GM10248 (cell line): ENCODE measurements around the gene RIMBP2.

Source experiments
- CTCF ChIA-PET: fragments of 300-600 bp; sonication (Branson Sonifier 250); formaldehyde crosslinking; extraction: SDS; loops from one replicate; lab custom pipeline; 2021; ENCODE audit warnings: antibody characterized with exemption; lab: Yijun Ruan, JAX
- POLR2A ChIA-PET: fragments of 350-650 bp; sonication (Branson Sonifier 250); formaldehyde crosslinking; extraction: SDS; loops from one replicate; lab custom pipeline; 2020; ENCODE audit warnings: antibody characterized with exemption; lab: Yijun Ruan, JAX
- DNase-seq: peaks from one replicate; pipeline ENCODE4 v3.0.0; 2012; ENCODE audit errors: extremely low spot score
- TF ChIP-seq, protein P1 (sequence below): IDR thresholded peaks from 2 replicates; pipeline ENCODE4 v1.5.1; 2012; ENCODE audit warnings: mild to moderate bottlenecking, low read depth; ENCODE audit errors: extremely low read depth, missing control alignments, control extremely low read depth

RIMBP2 gene

DNA sequence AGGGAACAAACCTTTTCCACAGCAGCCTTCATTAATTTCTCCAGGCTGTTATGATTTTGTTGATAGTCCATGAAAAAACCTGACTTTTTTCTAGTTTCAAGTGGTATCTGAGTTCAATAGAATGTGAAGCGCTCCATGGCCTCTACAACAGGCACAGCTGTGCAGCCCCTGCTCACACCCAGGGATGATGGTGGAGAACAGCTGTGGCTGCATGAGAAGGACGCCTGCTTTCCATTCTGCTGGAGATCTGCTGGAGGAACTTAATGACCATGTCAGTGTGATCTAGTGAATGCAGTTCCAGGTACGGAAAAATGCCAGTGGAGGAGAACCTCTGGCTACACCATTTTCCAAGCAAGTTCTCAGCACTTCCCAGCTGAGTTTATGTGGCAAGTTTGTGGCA lies 297.8 kb downstream of the RIMBP2 start:
- CTCF ChIA-PET: no interaction called here
- DNase-seq: no peak
- POLR2A ChIA-PET: no interaction called here

GRCh38 chr12:130414381-130414780 lies 301.7 kb downstream of the RIMBP2 start:
- no peak for DNase-seq
- CTCF ChIA-PET: interaction anchor here (0.8 kb wide), 1 partner anchor 21 kb away, joined by 3 read pairs; no protein-coding TSS in a partner anchor
- TF ChIP-seq, protein P1, sequence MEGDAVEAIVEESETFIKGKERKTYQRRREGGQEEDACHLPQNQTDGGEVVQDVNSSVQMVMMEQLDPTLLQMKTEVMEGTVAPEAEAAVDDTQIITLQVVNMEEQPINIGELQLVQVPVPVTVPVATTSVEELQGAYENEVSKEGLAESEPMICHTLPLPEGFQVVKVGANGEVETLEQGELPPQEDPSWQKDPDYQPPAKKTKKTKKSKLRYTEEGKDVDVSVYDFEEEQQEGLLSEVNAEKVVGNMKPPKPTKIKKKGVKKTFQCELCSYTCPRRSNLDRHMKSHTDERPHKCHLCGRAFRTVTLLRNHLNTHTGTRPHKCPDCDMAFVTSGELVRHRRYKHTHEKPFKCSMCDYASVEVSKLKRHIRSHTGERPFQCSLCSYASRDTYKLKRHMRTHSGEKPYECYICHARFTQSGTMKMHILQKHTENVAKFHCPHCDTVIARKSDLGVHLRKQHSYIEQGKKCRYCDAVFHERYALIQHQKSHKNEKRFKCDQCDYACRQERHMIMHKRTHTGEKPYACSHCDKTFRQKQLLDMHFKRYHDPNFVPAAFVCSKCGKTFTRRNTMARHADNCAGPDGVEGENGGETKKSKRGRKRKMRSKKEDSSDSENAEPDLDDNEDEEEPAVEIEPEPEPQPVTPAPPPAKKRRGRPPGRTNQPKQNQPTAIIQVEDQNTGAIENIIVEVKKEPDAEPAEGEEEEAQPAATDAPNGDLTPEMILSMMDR: no peak
- POLR2A ChIA-PET: no interaction called here

More for the DNA sequence above, 297.8 kb downstream of the RIMBP2 start:
- TF ChIP-seq, protein P1: no peak

GRCh38 chr12:130413909-130414308 lies 302.2 kb downstream of the RIMBP2 start:
- CTCF ChIA-PET: no interaction called here

GRCh38 chr12:130412384-130412783 lies 303.7 kb downstream of the RIMBP2 start:
- CTCF ChIA-PET: no interaction called here
- POLR2A ChIA-PET: no interaction called here
- TF ChIP-seq, protein P1: no peak
- DNase-seq: no peak

More at GRCh38 chr12:130413909-130414308, 302.2 kb downstream of the RIMBP2 start:
- POLR2A ChIA-PET: no interaction called here
- TF ChIP-seq, protein P1: no peak
- DNase-seq: no peak

DNA sequence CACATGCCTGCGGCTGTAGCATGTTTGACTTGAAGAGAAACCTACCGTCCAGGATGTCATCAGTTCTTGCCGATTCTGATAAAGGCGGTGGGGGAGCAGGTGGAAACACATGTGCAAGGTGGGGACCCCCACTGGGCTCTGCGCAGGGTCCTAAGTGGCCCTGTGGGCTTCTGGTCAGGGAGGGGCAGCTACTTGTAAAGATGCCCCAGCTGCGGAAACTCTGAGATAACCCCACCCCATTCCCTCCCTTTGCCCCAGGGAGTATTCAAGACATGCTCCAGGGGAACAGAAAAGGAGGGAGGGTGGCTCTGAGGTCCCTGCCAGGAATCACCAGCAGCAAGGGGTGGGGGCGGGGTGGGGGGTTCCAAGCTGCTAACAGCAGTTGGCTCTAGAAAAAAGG lies 310.8 kb downstream of the RIMBP2 start:
- ChIA-PET POLR2A (no interaction called here), CTCF (interaction anchor here (0.7 kb wide), 1 partner anchor 12 kb away, joined by 3 read pairs; no protein-coding TSS in a partner anchor)
- TF ChIP-seq, protein P1: no peak
- no peak for DNase-seq

GRCh38 chr12:130401703-130402102 lies 314.4 kb downstream of the RIMBP2 start:
- no peak for DNase-seq
- CTCF ChIA-PET: no interaction called here
- TF ChIP-seq, protein P1: no peak
- POLR2A ChIA-PET: no interaction called here
